Gastrocnemius medialis (tissue), 4 donors: Measurements from ENCODE around the gene KIAA1549.

ENCODE experiments used
- CTCF ChIP-seq, 5 experiments: fragments of 450-650 bp in 3 of 5; fragments of 200-600 bp in 2 of 5; sonication (generic) in 2 of 5; IDR thresholded peaks in 4 of 5; conservative IDR thresholded peaks in 1 of 5; 1 replicate in 4 of 5; 2 replicates in 1 of 5; pipeline ENCODE4 v1.5.1; 2016 to 2019; ENCODE audit warnings: antibody characterized with exemption in 5 of 5, mild to moderate bottlenecking in 3 of 5, moderate library complexity in 3 of 5
- POLR2A ChIP-seq, 2 donors: fragments of 450-650 bp; IDR thresholded peaks; one replicate each; pipeline ENCODE4 v1.6.1; 2017; ENCODE audit warnings: antibody characterized with exemption in 2 of 2, mild to moderate bottlenecking in 2 of 2, moderate library complexity in 2 of 2

- TF ChIP-seq CTCF (IDR thresholded peaks at IDR 0.05 in 4 of 5, conservative IDR thresholded peaks at IDR 0.05 in 1 of 5) (no peak), POLR2A (IDR thresholded peaks at IDR 0.05) (no peak)
These were observed 89.1 kb downstream of the KIAA1549 start for GRCh38 chr7:138892006-138892630.
